Central memory CD8-positive, alpha-beta T cell (primary cell): ENCODE measurements around the gene AFF4.
A peak's percentile ranks its signal among the peaks of the same experiment; 100 is the strongest.

Experiments
- ATAC-seq: fragments of 150-1000 bp; cut with Tn5 transposase; replicated peaks from 2 replicates; pipeline ENCODE4 v1.10.0; 2022; ENCODE audit warnings: mild to moderate bottlenecking, moderate FRiP score, moderate number of reproducible peaks; ENCODE audit not compliant: poor library complexity, severe bottlenecking; ENCODE audit errors: extremely low read depth
- DNase-seq, 2 donors: peaks; one replicate each; pipeline ENCODE4 v3.0.0; 2021; ENCODE audit warnings: low spot score in 2 of 2
- H3K27ac Mint-ChIP-seq: one replicate; pipeline ENCODE4 v1.8.0; 2022; ENCODE audit warnings: low read depth, mild to moderate bottlenecking, moderate library complexity, mixed read lengths
- H3K27me3 Mint-ChIP-seq: one replicate; pipeline ENCODE4 v1.8.0; 2022; ENCODE audit warnings: mixed read lengths
- H3K36me3 Mint-ChIP-seq: one replicate; pipeline ENCODE4 v1.8.0; 2022; ENCODE audit warnings: mild to moderate bottlenecking, moderate library complexity, mixed read lengths; ENCODE audit not compliant: insufficient read depth
- H3K4me1 Mint-ChIP-seq: one replicate; pipeline ENCODE4 v1.8.0; 2022; ENCODE audit warnings: mixed read lengths
- H3K4me3 Mint-ChIP-seq: one replicate; pipeline ENCODE4 v1.8.0; 2022; ENCODE audit warnings: mild to moderate bottlenecking, moderate library complexity, mixed read lengths
- H3K9me3 Mint-ChIP-seq: one replicate; pipeline ENCODE4 v1.8.0; 2022; ENCODE audit warnings: mixed read lengths

Gene AFF4

GRCh38 chr5:132901036-132901435 lies 62.4 kb downstream of the AFF4 start:
- Mint-ChIP-seq H3K4me1 (peaks cover 34% of the 10 kb centered on the region), H3K36me3 (peaks cover 49% of the 10 kb centered on the region), H3K27ac (no peak overlapping the region), H3K9me3 (no peaks in the 10 kb centered on the region), H3K27me3 (no peaks in the 10 kb centered on the region), H3K4me3 (no peak overlapping the region)
- ATAC-seq: no peak
- no peak for DNase-seq

GRCh38 chr5:132898094-132898493 lies 65.3 kb downstream of the AFF4 start:
- ATAC-seq (no peak), DNase-seq (no peak)
- no peak overlapping the region for H3K4me3 Mint-ChIP-seq
- no peak overlapping the region for H3K27ac Mint-ChIP-seq
- peaks cover 63% of the 10 kb centered on the region for H3K36me3 Mint-ChIP-seq
- peaks cover 19% of the 10 kb centered on the region for H3K4me1 Mint-ChIP-seq
- H3K27me3 Mint-ChIP-seq: no peaks in the 10 kb centered on the region
- H3K9me3 Mint-ChIP-seq: no peaks in the 10 kb centered on the region

GRCh38 chr5:132896685-132897084 lies 66.7 kb downstream of the AFF4 start:
- Mint-ChIP-seq H3K27me3 (no peaks in the 10 kb centered on the region), H3K4me1 (peaks cover 13% of the 10 kb centered on the region), H3K9me3 (no peaks in the 10 kb centered on the region), H3K4me3 (no peak overlapping the region), H3K27ac (no peak overlapping the region), H3K36me3 (peaks cover 70% of the 10 kb centered on the region)
- ATAC-seq (no peak), DNase-seq (no peak)

GRCh38 chr5:132895719-132896305 lies 67.6 kb downstream of the AFF4 start:
- H3K9me3 Mint-ChIP-seq: no peaks in the 10 kb centered on the region
- H3K27me3 Mint-ChIP-seq: no peaks in the 10 kb centered on the region
- H3K4me3 Mint-ChIP-seq: no peak overlapping the region
- no peak for ATAC-seq
- DNase-seq: no peak
- peaks cover 67% of the 10 kb centered on the region for H3K36me3 Mint-ChIP-seq
- H3K27ac Mint-ChIP-seq: no peak overlapping the region
- peaks cover 13% of the 10 kb centered on the region for H3K4me1 Mint-ChIP-seq

- H3K36me3 Mint-ChIP-seq: peaks cover 66% of the 10 kb centered on the region
- no peak for ATAC-seq
- no peak for DNase-seq
- no peak overlapping the region for H3K27ac Mint-ChIP-seq
- no peaks in the 10 kb centered on the region for H3K27me3 Mint-ChIP-seq
- no peaks in the 10 kb centered on the region for H3K9me3 Mint-ChIP-seq
- no peaks in the 10 kb centered on the region for H3K4me1 Mint-ChIP-seq
- no peak overlapping the region for H3K4me3 Mint-ChIP-seq
Measured at GRCh38 chr5:132890817-132891216, 72.6 kb downstream of the AFF4 start.

GRCh38 chr5:132889501-132889900 lies 73.9 kb downstream of the AFF4 start:
- Mint-ChIP-seq H3K27me3 (no peaks in the 10 kb centered on the region), H3K9me3 (no peaks in the 10 kb centered on the region), H3K4me3 (no peak overlapping the region), H3K27ac (no peak overlapping the region), H3K4me1 (no peaks in the 10 kb centered on the region), H3K36me3 (peaks cover 62% of the 10 kb centered on the region)
- no peak for ATAC-seq
- no peak for DNase-seq

GRCh38 chr5:132887283-132887682 lies 76.2 kb downstream of the AFF4 start:
- H3K4me1 Mint-ChIP-seq: no peaks in the 10 kb centered on the region
- H3K36me3 Mint-ChIP-seq: peaks cover 55% of the 10 kb centered on the region
- H3K9me3 Mint-ChIP-seq: no peaks in the 10 kb centered on the region
- H3K4me3 Mint-ChIP-seq: no peak overlapping the region
- ATAC-seq (no peak), DNase-seq (no peak)
- no peak overlapping the region for H3K27ac Mint-ChIP-seq
- H3K27me3 Mint-ChIP-seq: no peaks in the 10 kb centered on the region

- no peak overlapping the region for H3K27ac Mint-ChIP-seq
Measured at GRCh38 chr5:132886064-132886823, 77.2 kb downstream of the AFF4 start.

GRCh38 chr5:132884548-132884947 lies 78.9 kb downstream of the AFF4 start:
- Mint-ChIP-seq H3K36me3 (peaks cover 54% of the 10 kb centered on the region), H3K4me1 (no peaks in the 10 kb centered on the region), H3K27ac (peak overlapping the region; percentile 52), H3K27me3 (no peaks in the 10 kb centered on the region), H3K4me3 (no peak overlapping the region), H3K9me3 (no peaks in the 10 kb centered on the region)
- ATAC-seq: no peak
- no peak for DNase-seq

More at GRCh38 chr5:132886064-132886823, 77.2 kb downstream of the AFF4 start:
- Mint-ChIP-seq H3K4me3 (no peak overlapping the region), H3K9me3 (no peaks in the 10 kb centered on the region), H3K4me1 (no peaks in the 10 kb centered on the region), H3K27me3 (no peaks in the 10 kb centered on the region), H3K36me3 (peaks cover 57% of the 10 kb centered on the region)
- ATAC-seq (no peak), DNase-seq (no peak)

GRCh38 chr5:132883261-132883834 lies 80.1 kb downstream of the AFF4 start:
- Mint-ChIP-seq H3K27me3 (no peaks in the 10 kb centered on the region), H3K36me3 (peaks cover 52% of the 10 kb centered on the region), H3K4me1 (no peaks in the 10 kb centered on the region), H3K9me3 (no peaks in the 10 kb centered on the region), H3K27ac (no peak overlapping the region), H3K4me3 (no peak overlapping the region)
- no peak for DNase-seq
- no peak for ATAC-seq

GRCh38 chr5:132877938-132878337 lies 85.5 kb downstream of the AFF4 start:
- DNase-seq: no peak
- Mint-ChIP-seq H3K4me3 (no peak overlapping the region), H3K27ac (no peak overlapping the region)

GRCh38 chr5:132877466-132877865 lies 86.0 kb downstream of the AFF4 start:
- ATAC-seq (no peak), DNase-seq (no peak)
- H3K4me1 Mint-ChIP-seq: no peaks in the 10 kb centered on the region
- no peak overlapping the region for H3K4me3 Mint-ChIP-seq
- no peaks in the 10 kb centered on the region for H3K27me3 Mint-ChIP-seq
- H3K27ac Mint-ChIP-seq: no peak overlapping the region
- H3K36me3 Mint-ChIP-seq: peaks cover 30% of the 10 kb centered on the region
- H3K9me3 Mint-ChIP-seq: no peaks in the 10 kb centered on the region

More at GRCh38 chr5:132877938-132878337, 85.5 kb downstream of the AFF4 start:
- ATAC-seq: no peak
- no peaks in the 10 kb centered on the region for H3K4me1 Mint-ChIP-seq
- H3K27me3 Mint-ChIP-seq: no peaks in the 10 kb centered on the region
- H3K9me3 Mint-ChIP-seq: no peaks in the 10 kb centered on the region
- peaks cover 35% of the 10 kb centered on the region for H3K36me3 Mint-ChIP-seq
